ENCODE results near the gene KCNG2.

The KCNG2 gene

DNA sequence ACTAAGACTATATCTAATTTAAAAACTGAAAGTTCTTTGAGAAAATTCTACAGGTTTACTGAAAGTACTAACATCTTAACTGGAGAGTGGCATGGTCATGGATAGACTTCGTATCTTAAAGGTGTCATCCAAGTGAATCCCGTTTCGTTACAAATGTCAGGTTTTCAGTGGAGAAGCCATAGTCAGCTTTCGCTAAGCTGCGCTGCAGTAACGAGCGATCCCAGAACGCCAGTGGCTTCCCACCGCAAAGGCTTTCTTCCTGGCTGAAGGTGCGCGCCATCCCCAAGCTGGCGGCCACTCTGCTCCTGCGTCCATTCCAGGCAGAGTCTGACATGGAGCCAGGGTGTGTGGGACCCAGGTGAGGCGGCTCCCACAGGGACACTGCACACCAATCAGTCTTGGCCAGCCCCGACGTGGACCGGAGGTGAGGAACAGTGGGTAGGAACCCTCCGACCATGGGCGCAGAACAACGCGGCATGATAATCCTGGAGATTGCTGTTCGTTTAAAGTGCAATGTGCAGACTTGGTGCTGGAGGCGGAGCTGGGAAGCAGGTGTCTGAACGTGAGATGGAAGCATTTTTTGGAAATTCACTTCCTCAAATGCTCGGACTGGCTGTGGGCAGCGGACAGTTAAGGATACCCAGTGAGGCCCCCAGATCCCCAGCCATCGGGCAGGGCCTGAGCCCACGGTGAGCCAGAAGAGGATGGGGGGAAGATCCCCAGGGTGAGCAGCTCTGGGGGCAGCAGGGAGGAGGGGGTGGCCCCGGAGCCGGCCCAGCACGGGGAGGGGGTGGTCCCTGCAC, 27.8 kb upstream of the KCNG2 start:
- no peak for FAIRE-seq

GRCh38 chr18:79770501-79770815, 27.3 kb upstream of the KCNG2 start:
- FAIRE-seq = no peak

DNA sequence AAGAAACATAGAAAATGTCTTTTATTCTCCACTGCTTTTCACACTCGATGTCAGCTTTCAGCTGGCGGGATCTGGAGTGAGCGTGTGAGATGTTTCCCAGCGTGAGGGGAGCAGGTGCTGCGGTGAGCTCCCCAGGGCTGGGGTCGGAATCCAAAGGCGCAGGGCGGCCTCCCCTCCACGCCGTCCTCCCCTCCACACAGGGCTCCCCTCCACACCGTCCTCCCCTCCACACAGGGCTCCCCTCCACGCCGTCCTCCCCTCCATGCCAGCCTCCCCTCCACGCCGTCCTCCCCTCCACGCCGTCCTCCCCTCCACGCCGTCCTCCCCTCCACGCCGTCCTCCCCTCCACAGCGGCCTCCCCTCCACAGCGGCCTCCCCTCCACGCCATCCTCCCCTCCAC, 26.9 kb upstream of the KCNG2 start:
- no peak for FAIRE-seq

DNA sequence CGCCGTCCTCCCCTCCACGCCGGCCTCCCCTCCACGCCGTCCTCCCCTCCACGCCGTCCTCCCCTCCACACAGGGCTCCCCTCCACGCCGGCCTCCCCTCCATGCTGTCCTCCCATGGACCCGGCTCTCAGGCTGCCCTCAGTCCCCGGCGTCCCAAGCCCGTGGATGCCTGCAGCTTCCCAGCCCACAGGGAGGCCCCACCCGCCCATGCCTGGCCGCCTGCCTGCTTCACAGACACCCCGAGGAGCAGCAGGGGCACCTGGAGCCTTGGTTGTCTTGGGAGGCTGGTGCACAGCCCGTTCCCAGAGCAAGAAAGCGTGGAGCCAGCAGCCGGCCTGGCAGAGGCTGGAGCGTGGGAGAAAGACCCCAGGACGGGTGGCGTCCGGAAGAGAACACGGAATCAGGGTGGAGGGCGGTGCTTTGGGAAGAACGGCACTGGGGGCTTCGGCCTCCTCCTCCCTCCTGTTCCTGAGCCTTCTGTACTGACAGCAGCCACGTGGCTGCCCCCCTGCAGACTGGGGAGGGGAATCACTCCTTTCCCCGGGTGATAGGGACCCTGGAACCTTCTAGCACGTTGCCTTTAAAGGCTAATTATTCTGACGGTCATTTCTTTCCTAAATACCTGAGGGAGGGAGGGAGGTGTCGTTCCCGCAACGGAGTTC, 26.2 kb upstream of the KCNG2 start:
- no peak for FAIRE-seq

- FAIRE-seq = no peak
These were observed 25.5 kb upstream of the KCNG2 start for GRCh38 chr18:79772108-79772864.

- FAIRE-seq = no peak
These were observed 24.7 kb upstream of the KCNG2 start for GRCh38 chr18:79772865-79773696.

DNA sequence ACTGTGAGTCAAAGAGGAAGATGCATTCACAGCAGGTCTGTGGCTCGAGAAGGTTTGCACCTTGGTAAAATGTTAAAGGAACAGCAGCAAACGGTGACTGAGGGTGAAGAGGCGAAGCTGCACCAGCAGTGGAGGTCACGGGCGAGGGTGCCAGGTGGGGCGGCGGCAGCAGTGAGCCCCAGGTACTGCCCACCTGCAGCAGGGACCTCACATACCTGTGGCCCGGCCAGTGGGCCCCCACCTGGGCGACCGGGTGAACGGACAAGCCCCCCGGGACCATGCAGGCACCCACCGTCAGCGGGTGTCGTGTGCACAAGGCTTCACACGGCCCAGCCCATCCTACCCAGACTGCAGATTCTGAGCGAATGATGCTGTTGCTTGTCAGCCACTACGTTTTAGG, 23.6 kb upstream of the KCNG2 start:
- no peak for FAIRE-seq

GRCh38 chr18:79775441-79776221, 22.1 kb upstream of the KCNG2 start:
- no peak for FAIRE-seq

DNA sequence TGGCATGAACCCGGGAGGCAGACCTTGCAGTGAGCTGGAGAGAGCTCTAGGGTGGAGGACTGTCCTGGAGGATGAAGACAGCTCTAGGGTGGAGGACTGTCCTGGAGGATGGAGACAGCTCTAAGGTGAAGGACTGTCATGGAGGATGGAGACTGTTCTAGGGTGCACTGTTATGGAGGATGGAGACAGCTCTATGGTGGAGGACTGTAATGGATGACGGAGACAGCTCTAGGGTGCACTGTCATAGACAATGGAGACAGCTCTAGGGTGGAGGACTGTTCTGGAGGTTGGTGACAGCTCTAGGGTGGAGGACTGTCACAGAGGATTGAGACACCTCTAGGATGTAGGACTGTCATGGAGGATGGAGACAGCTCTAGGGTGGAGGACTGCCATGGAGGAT, 21.1 kb upstream of the KCNG2 start:
- FAIRE-seq = no peak

GRCh38 chr18:79778291-79778791, 19.4 kb upstream of the KCNG2 start:
- no peak for FAIRE-seq

- FAIRE-seq = no peak
These were observed 18.6 kb upstream of the KCNG2 start for GRCh38 chr18:79779021-79779699.

- no peak for FAIRE-seq
These were observed 18.0 kb upstream of the KCNG2 start for GRCh38 chr18:79779700-79780190.

DNA sequence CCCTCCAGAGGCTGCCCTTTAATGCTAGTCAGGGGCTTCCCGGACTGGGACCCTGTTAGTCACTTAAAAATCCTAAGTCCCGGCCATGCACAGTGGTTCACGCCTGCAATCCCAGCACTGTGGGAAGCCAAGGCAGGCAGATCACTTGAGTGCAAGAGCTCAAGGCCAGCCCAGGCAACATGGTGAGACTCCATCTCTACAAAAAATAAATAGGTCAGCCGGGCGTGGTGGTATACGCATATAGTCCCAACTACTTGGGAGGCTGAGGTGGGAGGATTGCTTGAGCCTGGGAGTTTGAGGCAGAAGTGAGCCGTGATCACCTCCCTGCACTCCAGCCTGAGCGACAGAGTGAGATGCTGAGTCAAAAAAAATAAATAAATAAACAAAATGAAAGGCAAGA, 17.2 kb upstream of the KCNG2 start:
- no peak for FAIRE-seq

- no peak for FAIRE-seq
These were observed 16.3 kb upstream of the KCNG2 start for GRCh38 chr18:79781331-79781941.

DNA sequence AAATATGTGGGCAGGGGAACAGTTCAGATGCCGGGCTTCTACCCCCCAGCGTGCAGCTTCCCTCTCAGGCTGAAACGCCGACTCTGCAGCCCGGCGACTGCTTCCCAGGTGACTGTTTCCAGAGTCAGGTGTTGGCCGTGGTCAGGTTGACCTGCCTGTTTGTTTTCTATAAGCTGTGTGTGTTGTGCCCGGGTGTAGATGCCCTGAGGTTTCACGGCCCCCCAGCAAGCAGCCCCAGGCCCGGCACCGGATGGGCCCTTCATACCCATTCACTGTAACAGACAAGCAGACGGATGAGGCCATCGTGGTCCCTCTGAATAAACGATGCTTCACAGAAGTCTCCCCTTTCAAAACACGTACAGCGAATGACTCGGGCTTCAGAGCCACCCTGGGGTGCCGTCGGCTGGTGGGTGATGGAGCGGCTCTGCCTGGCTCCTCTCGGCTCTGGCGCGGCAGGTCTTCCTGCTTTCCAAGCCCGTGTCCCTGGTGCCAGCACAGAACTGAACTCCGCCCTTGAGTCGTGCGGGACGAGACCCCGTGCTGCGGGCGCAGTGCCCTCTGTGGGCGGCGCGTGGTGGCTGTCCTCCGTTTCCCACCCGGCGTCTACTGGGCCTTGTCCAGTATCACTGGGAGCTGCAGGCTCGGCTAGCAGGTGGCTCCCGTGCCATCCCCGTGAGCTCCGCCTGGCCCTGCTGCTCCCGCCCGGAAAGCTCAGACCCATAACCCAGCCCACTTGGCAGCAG, 15.0 kb upstream of the KCNG2 start:
- no peak for FAIRE-seq

GRCh38 chr18:79784071-79784913, 13.4 kb upstream of the KCNG2 start:
- no peak for FAIRE-seq

- no peak for FAIRE-seq
These were observed 12.6 kb upstream of the KCNG2 start for GRCh38 chr18:79784965-79785770.

DNA sequence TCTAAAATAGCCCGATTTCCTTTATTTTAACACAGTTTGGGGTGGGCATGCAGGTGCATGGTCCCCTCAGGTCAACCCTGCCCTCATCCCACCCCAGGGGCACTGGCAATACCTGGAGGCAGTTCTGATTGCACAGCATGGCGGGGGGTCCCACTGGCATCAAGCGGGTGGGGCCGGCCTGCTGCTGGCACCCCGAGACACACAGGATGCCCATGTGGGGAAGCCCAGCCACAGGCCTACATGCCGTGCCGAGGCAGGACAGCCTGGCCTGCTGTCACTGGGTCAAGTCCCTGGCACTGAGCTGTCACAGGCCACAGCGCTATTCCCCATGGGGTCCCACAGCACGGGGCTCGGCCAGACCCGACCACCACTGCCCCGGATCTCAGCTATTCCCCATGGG, 11.9 kb upstream of the KCNG2 start:
- FAIRE-seq = no peak

Data from TTC549 (cell line).